Endodermal cell (in vitro differentiated cells): ENCODE measurements around the gene ADCY4. TPM values are rescaled to one million over a fixed set of nuclear protein-coding genes. Genes with fewer than 3 reads are reported as not detected.

Experiments
- DNase-seq: peaks from one replicate; pipeline ENCODE4 v3.0.0-alpha.2; 2017
- H3K27ac ChIP-seq: 2 replicates; pipeline ENCODE4 v1.5.1; 2013; ENCODE audit warnings: mild to moderate bottlenecking, low read depth, low read length, moderate library complexity
- H3K27me3 ChIP-seq: 2 replicates; pipeline ENCODE4 v1.6.1; 2013; ENCODE audit warnings: mild to moderate bottlenecking, low read length, moderate library complexity; ENCODE audit not compliant: insufficient read depth, control insufficient read depth, poor library complexity, severe bottlenecking
- H3K36me3 ChIP-seq: 2 replicates; pipeline ENCODE4 v1.7.0; 2013; ENCODE audit warnings: mild to moderate bottlenecking, low read length, moderate library complexity; ENCODE audit not compliant: control insufficient read depth, insufficient read depth
- H3K4me1 ChIP-seq: one replicate; pipeline ENCODE4 v1.7.0; 2013; ENCODE audit warnings: low read length; ENCODE audit not compliant: control insufficient read depth, insufficient read depth
- H3K4me3 ChIP-seq: 2 replicates; pipeline ENCODE4 v1.5.1; 2013; ENCODE audit warnings: mild to moderate bottlenecking, low read length, moderate library complexity
- H3K9ac ChIP-seq: 2 replicates; pipeline ENCODE4 v1.6.1; 2013; ENCODE audit warnings: mild to moderate bottlenecking, low read length, moderate library complexity; ENCODE audit not compliant: poor library complexity, severe bottlenecking; ENCODE audit errors: extremely low read depth
- H3K9me3 ChIP-seq: 2 replicates; pipeline ENCODE4 v1.6.1; 2013; ENCODE audit warnings: mild to moderate bottlenecking, low read length, moderate library complexity; ENCODE audit not compliant: control insufficient read depth
- H3K27ac Mint-ChIP-seq: 2 replicates; pipeline ENCODE4 v1.8.0; 2020; ENCODE audit warnings: mixed read lengths
- H3K27me3 Mint-ChIP-seq: 2 replicates; pipeline ENCODE4 v1.8.0; 2021; ENCODE audit warnings: mild to moderate bottlenecking, mixed read lengths; ENCODE audit not compliant: insufficient read depth
- H3K36me3 Mint-ChIP-seq: 2 replicates; pipeline ENCODE4 v1.8.0; 2020; ENCODE audit warnings: low read depth, mixed read lengths
- H3K4me1 Mint-ChIP-seq: 2 replicates; pipeline ENCODE4 v1.8.0; 2020; ENCODE audit warnings: mixed read lengths
- H3K4me3 Mint-ChIP-seq: 2 replicates; pipeline ENCODE4 v1.8.0; 2020; ENCODE audit warnings: mild to moderate bottlenecking, moderate library complexity, mixed read lengths
- H3K9me3 Mint-ChIP-seq: 2 replicates; pipeline ENCODE4 v1.8.0; 2020; ENCODE audit warnings: mild to moderate bottlenecking, mixed read lengths
- CTCF ChIP-seq: fragments of 200-600 bp; sonication (generic); conservative IDR thresholded peaks from 2 replicates; pipeline ENCODE4 v1.5.0; 2021; ENCODE audit warnings: antibody characterized with exemption, mild to moderate bottlenecking
- WGBS, 2 experiments: methylation state at CpG; one replicate each; pipeline versions ENCODE4 v1.1.5 to v1.1.7; 2013; ENCODE audit warnings: missing lambda C conversion rate in 2 of 2, mixed read lengths in 1 of 2; ENCODE audit not compliant: insufficient coverage in 1 of 2, insufficient read length in 1 of 2; 5-methylcytosine and 5-hydroxymethylcytosine counted together
- total RNA-seq, 2 donors: library from RNA; stranded (reverse); fragmentation: NEBNext Ultra II Directional in 1 of 2; extraction: Animal tissue kit (Norgen Biotek cat#: 25700) in 1 of 2; gene quantifications; 2 replicates in 1 of 2; 3 replicates in 1 of 2; pipeline ENCODE4 v1.2.1, GENCODE V29; 2021

The ADCY4 gene
- total RNA-seq, 2 donors from 2014 or later = not detected

GRCh38 chr14:24378327-24378726 is 43.5 kb upstream of the ADCY4 start:
- Mint-ChIP-seq H3K27ac (no peak overlapping the region), H3K4me3 (no peak overlapping the region)
- H3K27ac ChIP-seq = no peak overlapping the region

GRCh38 chr14:24377657-24378056 is 42.8 kb upstream of the ADCY4 start:
- Mint-ChIP-seq H3K4me3 (no peak overlapping the region), H3K27me3 (peaks cover 7% of the 10 kb centered on the region), H3K4me1 (peaks cover 20% of the 10 kb centered on the region), H3K9me3 (no peaks in the 10 kb centered on the region), H3K27ac (no peak overlapping the region), H3K36me3 (peaks cover 4% of the 10 kb centered on the region)
- no peak for TF ChIP-seq CTCF
- DNase-seq = peak; percentile 55
- Histone ChIP-seq H3K27me3 (no peaks in the 10 kb centered on the region), H3K27ac (no peak overlapping the region), H3K9me3 (no peaks in the 10 kb centered on the region), H3K36me3 (no peaks in the 10 kb centered on the region), H3K9ac (no peak overlapping the region), H3K4me3 (no peak overlapping the region), H3K4me1 (peaks cover 3% of the 10 kb centered on the region)
- 84 to 100% methylated on average over 1 to 2 of the region's 2 CpGs for WGBS, 2 experiments

More at GRCh38 chr14:24378327-24378726, 43.5 kb upstream of the ADCY4 start:
- TF ChIP-seq CTCF = no peak
- DNase-seq = no peak
- Histone ChIP-seq H3K9ac (no peak overlapping the region), H3K4me3 (no peak overlapping the region), H3K27me3 (no peaks in the 10 kb centered on the region), H3K4me1 (peaks cover 3% of the 10 kb centered on the region), H3K9me3 (no peaks in the 10 kb centered on the region), H3K36me3 (no peaks in the 10 kb centered on the region)
- Mint-ChIP-seq H3K27me3 (peaks cover 9% of the 10 kb centered on the region), H3K36me3 (no peaks in the 10 kb centered on the region), H3K4me1 (peaks cover 20% of the 10 kb centered on the region), H3K9me3 (no peaks in the 10 kb centered on the region)
- 85 to 92% methylated on average over 2 to 3 of the region's 3 CpGs for WGBS, 2 experiments

- H3K27me3 ChIP-seq = no peaks in the 10 kb centered on the region
- peaks cover 3% of the 10 kb centered on the region for H3K4me1 ChIP-seq
- no peak overlapping the region for H3K4me3 ChIP-seq
- Mint-ChIP-seq H3K36me3 (peaks cover 4% of the 10 kb centered on the region), H3K4me1 (peaks cover 20% of the 10 kb centered on the region), H3K4me3 (peak overlapping the region; percentile 40), H3K9me3 (no peaks in the 10 kb centered on the region), H3K27ac (no peak overlapping the region), H3K27me3 (peaks cover 4% of the 10 kb centered on the region)
- TF ChIP-seq CTCF = no peak
- no peaks in the 10 kb centered on the region for H3K9me3 ChIP-seq
- H3K36me3 ChIP-seq = no peaks in the 10 kb centered on the region
- no peak overlapping the region for H3K27ac ChIP-seq
- WGBS, 2 experiments = 90 to 92% methylated on average over 5 to 7 of the region's 7 CpGs
- H3K9ac ChIP-seq = no peak overlapping the region
- peak; percentile 28 for DNase-seq
Observed at GRCh38 chr14:24377126-24377525, 42.3 kb upstream of the ADCY4 start.
